ENCODE measurements around the gene NEK6.

- no peak for TF ChIP-seq EGR1 (IDR thresholded peaks at IDR 0.05)
- TF ChIP-seq USF1 (IDR thresholded peaks at IDR 0.05): no peak
- no peak for TF ChIP-seq REST (IDR thresholded peaks at IDR 0.05; ENCODE audit: low read depth)
- no peak for TF ChIP-seq YY1 (IDR thresholded peaks at IDR 0.05; ENCODE audit: low read depth)
- TF ChIP-seq MAX (IDR thresholded peaks at IDR 0.05): no peak
- TF ChIP-seq CEBPB (IDR thresholded peaks at IDR 0.05): no peak
- no peak for TF ChIP-seq CREB1 (IDR thresholded peaks at IDR 0.05; ENCODE audit: low read depth)
- no peak for TF ChIP-seq TAF1 (IDR thresholded peaks at IDR 0.05; ENCODE audit: low read depth)
- TF ChIP-seq ZBTB7A (IDR thresholded peaks at IDR 0.05; ENCODE audit: low read depth): no peak
- TF ChIP-seq EP300 (IDR thresholded peaks at IDR 0.05; ENCODE audit: borderline replicate concordance): no peak
Measured at GRCh38 chr9:124278054-124278540, 20.3 kb downstream of the NEK6 start.

All from Ishikawa (cell line).